Heart right ventricle (tissue), 16 donors: ENCODE data around the gene C5orf34. TPM values are rescaled to one million over a fixed set of nuclear protein-coding genes. Genes with fewer than 3 reads are reported as not detected.
A peak's percentile ranks its signal among the peaks of the same experiment; 100 is the strongest.
"Not testable (repeated sequence)": the region's sequence is repeated elsewhere in the genome, so short reads cannot be mapped to it uniquely, and the experiment has no call there.

ENCODE experiments used
- ATAC-seq, 8 donors: fragments of 200-7000 bp; cut with Tn5 transposase; one replicate each; pipeline ENCODE4 v1.9.1; 2020; ENCODE audit warnings: mild to moderate bottlenecking in 8 of 8, moderate library complexity in 8 of 8, moderate number of reproducible peaks in 1 of 8
- DNase-seq, 2 donors: peaks; one replicate each; pipeline ENCODE4 v3.0.0-alpha.2; 2020
- H3K27ac ChIP-seq, 10 donors: fragments of 200-600 bp; sonication (generic) in 2 of 10; one replicate each; pipeline versions ENCODE4 v1.5.0 to v1.8.0; 2020 to 2022; ENCODE audit warnings: mild to moderate bottlenecking in 3 of 10
- H3K27me3 ChIP-seq, 7 donors: fragments of 200-600 bp; one replicate each; pipeline ENCODE4 v1.8.0; 2021 to 2022; ENCODE audit warnings: mild to moderate bottlenecking in 2 of 7
- H3K36me3 ChIP-seq, 9 donors: fragments of 200-600 bp; sonication (generic) in 1 of 9; one replicate each; pipeline versions ENCODE4 v1.5.0 to v1.8.0; 2020 to 2022; ENCODE audit warnings: mild to moderate bottlenecking in 2 of 9
- H3K4me1 ChIP-seq, 9 donors: fragments of 200-600 bp; sonication (generic) in 1 of 9; one replicate each; pipeline versions ENCODE4 v1.5.0 to v1.8.0; 2020 to 2022; ENCODE audit warnings: mild to moderate bottlenecking in 4 of 9
- H3K4me3 ChIP-seq, 10 donors: fragments of 200-600 bp; sonication (generic) in 2 of 10; one replicate each; pipeline versions ENCODE4 v1.5.0 to v1.8.0; 2020 to 2022; ENCODE audit warnings: mild to moderate bottlenecking in 7 of 10, moderate library complexity in 2 of 10
- H3K9me3 ChIP-seq, 11 donors: fragments of 200-600 bp in 10 of 11; sonication (generic) in 2 of 11; one replicate each; pipeline versions ENCODE4 v1.5.0 to v1.8.0; 2013 to 2022; ENCODE audit warnings: mild to moderate bottlenecking in 2 of 11, control low read depth in 1 of 11, moderate library complexity in 1 of 11
- WGBS, 2 donors: extraction: QIAGEN DNeasy Blood & Tissue Kit; methylation state at CpG; one replicate each; pipeline ENCODE4 v1.1.7; 2013; ENCODE audit warnings: inconsistent platforms in 1 of 2; 5-methylcytosine and 5-hydroxymethylcytosine counted together
- intact Hi-C, 10 donors: fragments of 100-400 bp; cut with DNase I; formaldehyde crosslinking; loops; one replicate each; pipeline versions ENCODE4 v1.11.1 to v1.14.2; 2022
- polyA plus RNA-seq, 2 donors: library from polyadenylated mRNA; stranded (reverse); fragments of 200-250 nt; gene quantifications; one replicate each; pipeline ENCODE4 v1.2.3, GENCODE V29; 2013
- total RNA-seq, 10 donors: library from RNA; stranded (reverse); fragmentation: NEBNext Ultra II Directional in 3 of 10; extraction: Animal tissue kit (Norgen Biotek cat#: 25700) in 3 of 10; gene quantifications; one replicate each; pipeline versions ENCODE4 v1.2.1 to v1.2.4, GENCODE V29; 2021 to 2023
- TF ChIP-seq, protein P1 (sequence below), 9 donors: fragments of 200-600 bp; sonication (generic) in 2 of 9; IDR thresholded peaks; one replicate each; pipeline versions ENCODE4 v1.5.0 to v1.8.0; 2021 to 2022; ENCODE audit warnings: antibody characterized with exemption in 9 of 9, mild to moderate bottlenecking in 5 of 9, moderate library complexity in 1 of 9
- donor health status: Arrhythmogenic right ventricular cardiomyopathy.
- donor health status: ischemic (EF 13 %, LVEDD 7.1; RV severe dilation, severe dysfunction).
- donor health status: healthy with polysubstance abuse.
- donor health status: DM: no; HTN: yes; CAD: no.
- donor health status: DM: no; HTN: no; CAD: no.
- donor health status: ischemic (EF 25% LVEDD 6.9; RV normal size, moderate dysfunction).
- donor health status: ischemic (EF 25% LVEDD 5.7; RV mildly dilated, moderate dysfunction).
- donor health status: healthy.
- donor health status: DM: yes; HTN: yes; CAD: no.
- donor health status: Ischemic cardiomyopathy.
- donor health status: ischemic (EF 35%, LVEDD 5.7; RV mildly dilated, moderate dysfunction).
- donor health status: nonischemic (EF 11% LVEDD 7.7; RV severe dilation, severe dysfunction).
- donor health status: DM: yes; HTN: yes; CAD: no.
- donor health status: PGD.
- donor health status: ischemic (EF 29% LVEDD 5.4; RV normal size, mild dysfunction).
- donor health status: nonischemic (EF 23%, LVEDD 6.1; RV moderate dilation, normal function).

The C5orf34 gene
- total and polyA plus RNA-seq, 12 donors: 0.22 to 1.6 (median 0.62) TPM

DNA sequence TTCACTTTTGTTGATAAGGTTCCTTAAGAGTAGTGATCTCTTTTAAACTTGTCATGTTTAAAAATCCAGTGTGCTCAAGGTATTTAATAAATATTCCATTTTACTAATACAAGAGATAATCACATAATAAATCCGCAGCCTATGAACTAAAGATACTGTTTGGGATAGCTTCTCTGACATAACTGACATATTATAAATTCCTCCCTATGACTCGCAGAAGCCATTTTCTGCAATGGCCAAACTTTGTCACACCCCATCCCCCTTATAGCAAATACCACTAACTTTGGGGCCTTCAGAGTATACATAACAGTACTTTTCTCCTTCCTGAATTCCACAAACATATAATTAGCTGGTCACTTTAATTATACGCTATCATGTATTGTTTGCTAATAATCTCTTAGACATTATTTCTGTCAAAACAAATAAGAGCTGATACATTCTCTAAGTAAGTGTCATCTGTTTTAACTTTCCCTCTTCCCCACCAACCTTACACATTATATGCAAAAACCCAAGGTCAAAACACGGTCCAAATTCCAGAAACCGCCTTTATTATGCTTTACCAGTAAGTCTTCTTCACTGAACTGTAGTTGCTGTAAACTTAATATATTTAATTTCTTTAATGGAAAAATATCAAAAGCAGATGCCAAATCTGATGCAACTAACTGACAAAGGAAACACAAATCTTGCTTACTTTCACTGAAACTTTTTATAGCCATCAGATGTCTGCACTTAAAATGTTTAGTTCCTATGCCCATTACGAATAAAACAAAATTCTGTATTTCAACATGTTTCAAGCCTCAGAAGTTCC is 32.3 kb downstream of the C5orf34 start:
- DNase-seq (no peak), ATAC-seq (no peak)
- H3K36me3 ChIP-seq: peaks cover 0 to 1% (median 0%) of the 10 kb centered on the region in 9 donors
- no peaks in the 10 kb centered on the region for H3K9me3 ChIP-seq
- H3K27ac ChIP-seq: peak overlapping the region; percentile 94 to 99 (median 97)
- intact Hi-C loops: loop anchor here in 6 of 10 donors (1.0 to 10.0 kb wide), 6 partner anchors 33 to 378 kb away; partner anchors contain the start of genes HMGCS1 (in 6 of the 6), C5orf34 (in 1 of the 6), NNT (in 1 of the 6) and PAIP1 (in 1 of the 6)
- no peaks in the 10 kb centered on the region for H3K27me3 ChIP-seq
- H3K4me1 ChIP-seq: peaks cover 0 to 29% (median 15%) of the 10 kb centered on the region in 9 donors
- 37 to 38% methylated on average over 6 of the region's 6 CpGs for WGBS, 2 donors
- H3K4me3 ChIP-seq: peak overlapping the region; percentile 65 to 100 (median 79)
- TF ChIP-seq, protein P1, sequence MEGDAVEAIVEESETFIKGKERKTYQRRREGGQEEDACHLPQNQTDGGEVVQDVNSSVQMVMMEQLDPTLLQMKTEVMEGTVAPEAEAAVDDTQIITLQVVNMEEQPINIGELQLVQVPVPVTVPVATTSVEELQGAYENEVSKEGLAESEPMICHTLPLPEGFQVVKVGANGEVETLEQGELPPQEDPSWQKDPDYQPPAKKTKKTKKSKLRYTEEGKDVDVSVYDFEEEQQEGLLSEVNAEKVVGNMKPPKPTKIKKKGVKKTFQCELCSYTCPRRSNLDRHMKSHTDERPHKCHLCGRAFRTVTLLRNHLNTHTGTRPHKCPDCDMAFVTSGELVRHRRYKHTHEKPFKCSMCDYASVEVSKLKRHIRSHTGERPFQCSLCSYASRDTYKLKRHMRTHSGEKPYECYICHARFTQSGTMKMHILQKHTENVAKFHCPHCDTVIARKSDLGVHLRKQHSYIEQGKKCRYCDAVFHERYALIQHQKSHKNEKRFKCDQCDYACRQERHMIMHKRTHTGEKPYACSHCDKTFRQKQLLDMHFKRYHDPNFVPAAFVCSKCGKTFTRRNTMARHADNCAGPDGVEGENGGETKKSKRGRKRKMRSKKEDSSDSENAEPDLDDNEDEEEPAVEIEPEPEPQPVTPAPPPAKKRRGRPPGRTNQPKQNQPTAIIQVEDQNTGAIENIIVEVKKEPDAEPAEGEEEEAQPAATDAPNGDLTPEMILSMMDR (IDR thresholded peaks at IDR 0.05): no peak

DNA sequence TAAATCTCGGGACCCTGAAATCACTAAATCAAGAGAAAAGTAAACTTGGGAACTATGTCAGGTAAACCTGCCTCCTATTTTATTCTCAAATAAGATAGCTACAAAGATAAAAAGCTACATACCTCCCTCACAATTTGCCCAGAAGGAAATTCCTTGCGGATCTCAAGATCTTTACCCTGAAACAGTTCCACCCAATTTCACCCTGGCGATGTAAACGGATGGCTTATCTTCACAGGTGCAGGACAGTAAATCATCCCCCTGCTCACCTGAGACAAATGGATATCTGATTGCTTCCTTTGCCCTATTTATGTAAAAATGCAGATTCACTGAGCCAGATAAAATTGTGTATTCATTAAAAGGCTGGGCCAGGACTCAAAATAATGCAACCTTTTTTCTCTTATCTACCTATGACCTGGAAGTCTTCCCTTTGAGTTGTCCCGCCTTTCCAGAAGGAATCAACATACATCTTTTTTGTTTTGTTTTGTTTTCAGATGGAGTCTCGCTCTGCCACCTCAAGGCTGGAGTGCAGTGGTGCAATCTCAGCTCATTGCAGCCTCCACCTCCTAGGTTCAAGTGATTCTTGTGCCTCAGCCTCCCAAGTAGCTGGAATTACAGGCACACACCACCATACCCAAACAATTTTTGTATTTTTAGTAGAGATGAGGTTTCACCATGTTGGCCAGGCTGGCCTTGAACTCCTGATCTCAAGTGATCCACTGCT is 45.1 kb downstream of the C5orf34 start:
- DNase-seq (no peak), ATAC-seq (no peak)
- 95 to 96% methylated on average over 6 of the region's 6 CpGs for WGBS, 2 donors
- intact Hi-C loops: no loop called here
- H3K27ac ChIP-seq: no peak overlapping the region
- H3K9me3 ChIP-seq: peaks cover 0 to 52% (median 30%) of the 10 kb centered on the region in 11 donors
- no peak overlapping the region for H3K4me3 ChIP-seq
- H3K36me3 ChIP-seq: peaks cover 0 to 38% (median 8%) of the 10 kb centered on the region in 9 donors
- H3K4me1 ChIP-seq: no peaks in the 10 kb centered on the region
- H3K27me3 ChIP-seq: no peaks in the 10 kb centered on the region
- TF ChIP-seq, protein P1 (IDR thresholded peaks at IDR 0.05): no peak

DNA sequence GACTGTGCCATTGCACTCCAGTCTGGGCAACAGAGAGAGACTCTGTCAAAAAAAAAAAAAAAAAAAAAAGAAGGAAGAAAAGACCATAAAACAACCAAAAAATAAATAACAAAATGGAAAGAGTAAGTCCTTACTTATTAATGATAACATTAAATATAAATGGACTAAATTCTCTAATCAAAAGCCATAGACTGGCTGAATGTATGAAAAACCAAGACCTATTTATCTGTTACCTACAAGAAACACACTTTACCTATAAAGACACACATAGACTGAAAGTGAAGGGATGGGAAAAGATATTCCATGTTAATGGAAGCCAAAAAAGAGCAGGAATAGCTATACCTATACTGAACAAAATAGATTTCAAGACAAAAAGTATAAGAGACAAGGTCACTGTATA is 47.8 kb downstream of the C5orf34 start:
- TF ChIP-seq, protein P1 (IDR thresholded peaks at IDR 0.05): no peak

DNA sequence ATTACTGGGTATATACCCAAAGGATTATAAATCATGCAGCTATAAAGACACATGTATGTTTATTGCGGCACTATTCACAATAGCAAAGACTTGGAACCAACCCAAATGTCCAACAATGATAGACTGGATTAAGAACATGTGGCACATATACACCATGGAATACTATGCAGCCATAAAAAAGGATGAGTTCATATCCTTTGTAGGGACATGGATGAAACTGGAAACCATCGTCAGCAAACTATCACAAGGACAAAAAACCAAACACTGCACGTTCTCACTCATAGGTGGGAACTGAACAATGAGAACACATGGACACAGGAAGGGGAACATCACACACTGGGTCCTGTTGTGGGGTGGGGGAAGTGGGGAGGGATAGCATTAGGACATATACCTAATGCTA is 49.5 kb downstream of the C5orf34 start:
- H3K27me3 ChIP-seq, DNase-seq, H3K4me1 ChIP-seq, H3K4me3 ChIP-seq, intact Hi-C loops, ATAC-seq, H3K27ac ChIP-seq: not testable (repeated sequence)
- peaks cover 0 to 43% (median 21%) of the 10 kb centered on the region in 11 donors for H3K9me3 ChIP-seq
- WGBS, 2 donors: 96 to 97% methylated on average over 3 of the region's 3 CpGs
- peaks cover 0 to 30% (median 7%) of the 10 kb centered on the region in 9 donors for H3K36me3 ChIP-seq

More for the DNA sequence above, 47.8 kb downstream of the C5orf34 start:
- Histone ChIP-seq H3K27ac (no peak overlapping the region), H3K4me3 (no peak overlapping the region), H3K36me3 (peaks cover 0 to 36% (median 7%) of the 10 kb centered on the region in 9 donors), H3K27me3 (no peaks in the 10 kb centered on the region), H3K4me1 (no peaks in the 10 kb centered on the region), H3K9me3 (peaks cover 0 to 54% (median 30%) of the 10 kb centered on the region in 11 donors)
- intact Hi-C loops: no loop called here
- no peak for ATAC-seq
- DNase-seq: no peak
